NCI-H1694 (cell line): ENCODE measurements around the gene PTPRK.
"Not testable (repeated sequence)": the region's sequence is repeated elsewhere in the genome, so short reads cannot be mapped to it uniquely, and the experiment has no call there.

Experiments
- DNase-seq: peaks from one replicate; lab custom pipeline; 2025; lab: John Stamatoyannopoulos, UW

Gene PTPRK

DNA sequence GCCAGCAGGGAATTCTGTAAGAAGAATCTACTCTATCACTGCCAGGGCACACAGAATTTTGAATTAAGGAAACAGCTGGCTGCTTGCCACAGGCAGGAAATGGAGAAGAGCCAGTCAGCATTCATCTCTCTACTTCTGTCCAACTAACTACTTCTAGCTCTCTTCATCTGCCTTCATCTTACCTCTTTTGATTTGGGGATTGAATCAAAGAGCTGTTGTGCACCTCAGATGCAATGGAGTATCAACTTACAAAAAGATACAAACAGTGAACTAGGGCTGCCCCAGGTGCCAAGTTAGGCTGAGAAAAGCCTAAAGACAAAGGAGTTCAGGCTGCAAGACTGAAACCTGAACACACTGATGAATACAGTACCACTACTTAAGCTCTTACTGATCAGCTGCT is 82.0 kb downstream of the PTPRK start:
- DNase-seq = no peak

DNA sequence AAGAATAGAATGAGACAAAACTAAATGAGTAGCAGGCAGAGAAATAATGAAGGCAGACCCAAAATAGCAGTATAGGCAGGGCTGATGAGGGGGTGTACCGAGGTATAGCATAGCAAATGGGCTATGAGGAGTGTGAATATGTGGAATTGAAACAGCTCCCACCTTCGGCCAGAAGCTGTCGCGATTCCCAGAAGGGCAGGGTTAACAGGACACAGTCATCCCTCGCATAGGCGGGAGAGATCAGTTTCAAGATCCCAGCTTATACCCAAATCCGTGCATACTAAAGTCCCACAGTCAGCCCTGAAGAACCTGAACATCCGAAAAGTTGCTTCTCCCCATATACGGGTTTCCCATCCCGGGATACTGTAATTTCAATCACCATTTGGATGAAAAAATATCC is 82.7 kb downstream of the PTPRK start:
- DNase-seq = no peak

DNA sequence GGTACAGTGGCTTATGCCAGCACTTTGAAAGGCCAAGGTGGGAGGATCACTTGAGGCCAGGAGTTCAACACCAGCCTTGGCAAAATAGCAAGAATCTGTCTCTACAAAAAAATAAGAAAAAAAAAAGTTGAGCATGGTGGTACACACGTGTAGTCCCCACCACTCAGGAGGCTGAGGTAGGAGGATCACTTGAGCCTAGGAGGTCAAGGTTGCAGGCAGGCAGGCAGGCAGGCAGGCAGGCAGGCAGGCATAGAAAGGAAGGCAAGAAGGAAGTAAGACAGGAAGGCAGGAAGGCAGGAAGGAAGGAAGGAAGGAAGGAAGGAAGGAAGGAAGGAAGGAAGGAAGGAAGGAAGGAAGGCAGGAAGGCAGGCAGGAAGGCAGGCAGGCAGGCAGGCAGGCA is 85.6 kb downstream of the PTPRK start:
- not testable (repeated sequence) for DNase-seq

DNA sequence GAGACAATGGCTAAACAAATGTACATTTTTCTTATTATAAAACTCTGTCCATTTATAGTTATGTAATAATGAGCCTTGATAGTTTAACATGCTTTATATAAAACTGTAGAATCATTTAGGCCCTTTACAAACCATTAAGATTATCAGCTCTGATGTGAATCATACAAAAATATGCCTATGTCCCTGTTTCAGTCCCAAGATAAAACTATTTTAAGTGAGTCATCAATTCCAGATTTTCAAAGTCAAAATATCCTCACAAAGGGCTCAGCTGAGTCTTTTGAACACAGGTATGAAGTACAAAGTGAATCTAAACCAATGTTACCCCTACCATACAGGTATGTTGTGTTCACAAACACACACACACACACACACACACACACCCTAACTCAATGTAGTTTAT is 88.0 kb downstream of the PTPRK start:
- no peak for DNase-seq

DNA sequence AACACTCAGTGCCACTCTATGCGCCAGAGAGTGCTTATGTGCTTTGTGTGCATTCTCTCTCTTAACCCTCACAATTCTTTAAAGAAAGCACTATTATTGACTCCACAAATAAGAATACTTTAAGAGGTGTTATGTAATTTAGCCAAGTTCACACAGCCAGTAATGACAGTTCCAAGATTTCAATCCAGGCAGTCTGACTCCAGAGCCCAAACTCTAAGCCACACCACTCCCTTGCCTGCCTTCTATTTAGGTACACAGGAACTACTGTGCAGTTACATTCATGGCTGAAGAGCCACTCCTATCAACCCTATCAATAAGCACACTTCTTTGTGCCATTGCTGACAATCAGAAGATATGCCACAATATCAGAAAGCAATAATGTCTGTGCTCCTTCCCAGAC is 93.3 kb downstream of the PTPRK start:
- no peak for DNase-seq

DNA sequence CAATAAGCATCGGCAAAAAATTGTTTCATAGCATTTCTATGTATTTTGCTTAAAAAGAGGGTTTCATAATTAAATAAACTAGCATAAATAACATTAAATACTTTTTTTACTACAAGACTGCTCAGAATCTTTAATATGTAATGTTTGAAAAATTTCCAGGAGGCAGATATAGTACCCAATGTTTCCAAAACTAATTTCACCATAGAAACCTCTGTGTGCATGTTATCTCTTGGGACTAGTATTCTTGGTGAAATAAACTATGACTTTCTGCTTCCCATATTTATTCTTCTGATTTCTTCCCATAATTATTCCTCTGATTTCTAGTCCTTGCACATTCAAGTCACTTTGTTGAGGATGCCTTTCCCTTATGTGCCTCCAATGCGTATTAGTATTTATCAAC is 94.5 kb downstream of the PTPRK start:
- DNase-seq = no peak

DNA sequence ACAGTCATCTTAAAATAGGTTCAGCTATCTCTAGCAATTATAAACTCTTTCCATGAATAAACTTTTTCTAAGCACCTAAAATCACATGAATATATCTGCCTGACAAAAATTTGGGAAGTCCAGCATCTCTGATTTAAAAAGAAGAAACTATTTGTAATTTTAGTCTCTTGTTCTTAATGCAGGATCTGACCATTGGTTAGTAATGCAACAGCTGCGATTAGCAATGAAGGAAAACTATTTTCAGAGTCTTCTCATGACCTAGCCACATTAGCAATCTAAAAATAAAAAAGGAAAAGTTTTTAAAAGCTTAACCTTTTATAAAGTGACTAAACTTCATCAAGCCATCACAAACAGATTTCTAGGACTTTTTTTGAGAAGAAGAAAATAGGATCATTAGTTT is 97.5 kb downstream of the PTPRK start:
- DNase-seq = no peak

DNA sequence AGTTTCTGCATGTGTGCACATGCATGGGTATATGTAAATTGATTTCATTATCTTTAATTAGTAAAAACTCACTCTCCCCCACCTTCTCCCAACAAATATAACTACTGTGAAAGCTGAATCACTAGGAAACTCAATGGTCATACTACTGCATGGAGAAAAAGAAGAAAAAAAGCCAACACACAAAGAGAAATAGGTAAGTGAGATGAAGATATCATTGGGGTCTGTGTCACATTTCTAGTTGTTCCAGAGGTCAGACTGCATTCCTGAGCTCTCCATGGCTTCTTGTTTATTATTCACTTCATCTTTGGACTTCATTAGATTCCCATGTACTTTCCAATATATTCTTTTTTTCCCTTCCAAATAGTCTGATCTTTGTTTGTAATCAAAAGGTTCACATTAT is 98.2 kb downstream of the PTPRK start:
- DNase-seq = no peak

DNA sequence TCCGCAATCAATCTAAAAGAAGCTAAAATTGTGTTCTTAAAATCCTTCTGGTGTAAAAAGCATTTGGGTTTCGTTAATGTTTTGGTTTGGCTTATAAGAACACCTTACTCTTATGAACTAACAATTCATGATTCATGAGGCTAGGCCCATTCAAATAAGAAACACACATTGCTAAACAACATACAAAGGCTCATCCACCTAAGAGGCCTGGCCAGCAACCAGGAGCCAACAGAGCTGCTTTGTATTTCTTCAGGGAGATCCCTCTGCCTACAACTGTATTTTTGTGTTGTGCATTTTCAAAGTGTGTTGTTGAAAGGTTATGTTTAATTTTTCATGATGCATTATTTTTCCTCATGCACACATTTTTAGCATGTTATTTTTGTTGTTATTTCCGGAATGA is 98.6 kb downstream of the PTPRK start:
- DNase-seq = no peak

DNA sequence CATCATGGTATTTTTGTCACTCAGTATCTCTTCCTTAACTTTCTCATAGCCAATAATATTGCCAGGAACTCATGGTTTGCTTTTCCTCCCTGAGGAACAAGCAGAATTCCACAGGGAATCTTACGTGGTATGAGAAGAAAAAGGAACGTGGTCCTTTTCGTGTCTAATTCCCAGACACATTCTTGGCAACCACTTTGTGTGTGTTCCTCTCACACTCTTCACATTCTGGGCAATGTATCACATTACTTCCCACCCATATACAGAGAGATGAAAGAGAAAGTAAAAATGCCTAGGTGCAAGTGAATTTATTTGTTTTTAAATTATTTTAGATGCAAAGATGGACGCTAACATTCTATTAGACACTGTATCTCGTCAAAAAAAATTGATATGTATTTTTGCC is 102.7 kb downstream of the PTPRK start:
- DNase-seq = no peak

DNA sequence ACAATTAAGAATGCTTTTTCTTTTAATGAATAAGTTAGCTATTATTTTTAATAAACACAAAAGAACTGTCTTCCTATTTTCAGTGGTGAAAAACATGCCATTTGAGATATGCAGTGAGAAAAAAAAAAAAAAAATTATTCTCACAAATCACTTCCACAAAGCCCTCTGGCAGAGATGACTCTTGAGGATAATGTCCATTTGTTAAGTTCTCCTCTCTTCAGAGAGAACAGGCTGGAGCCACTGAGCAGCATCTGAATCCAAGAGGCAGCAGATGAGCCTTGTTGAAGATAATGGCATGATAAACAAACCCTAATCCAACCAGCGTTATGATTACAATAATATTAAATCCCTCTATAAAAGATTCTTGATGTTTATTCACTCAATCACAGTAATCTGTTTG is 105.0 kb downstream of the PTPRK start:
- DNase-seq = no peak

DNA sequence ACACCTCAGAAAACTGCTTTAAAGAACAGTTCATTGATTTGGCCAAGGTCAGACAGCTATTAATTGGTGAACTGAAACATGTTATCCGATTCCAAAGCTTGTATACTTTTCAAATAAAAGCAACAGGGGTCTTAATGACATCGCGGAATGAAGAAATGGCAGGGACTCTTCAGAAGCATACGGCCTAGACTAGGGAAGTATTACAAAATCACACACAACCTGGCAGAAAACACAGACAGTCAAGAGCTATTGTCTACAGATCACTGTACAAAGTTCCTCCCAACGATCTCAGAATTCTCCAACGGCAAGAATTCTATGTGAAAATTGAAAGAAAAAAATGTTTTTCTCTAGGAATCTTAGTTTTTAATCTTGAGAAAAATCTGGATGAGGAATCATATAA is 105.5 kb downstream of the PTPRK start:
- DNase-seq = no peak

DNA sequence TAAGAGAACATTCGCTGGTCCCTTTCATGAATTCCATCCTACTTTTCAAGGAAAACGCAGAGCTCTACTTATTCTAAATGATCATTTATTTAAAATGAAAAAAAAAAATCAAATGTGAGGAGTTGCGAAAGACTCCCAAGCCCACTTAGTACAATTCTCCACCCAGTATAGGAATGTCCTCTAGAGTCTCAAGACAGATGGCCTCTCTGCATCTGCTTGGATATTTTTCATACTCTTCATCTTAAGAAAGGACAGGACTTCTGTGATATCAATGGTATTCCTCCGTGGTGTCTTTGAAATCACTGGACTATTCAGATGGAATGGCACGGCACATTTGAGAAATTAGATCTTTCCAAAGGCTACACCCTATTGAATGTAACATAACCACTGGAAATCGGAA is 107.1 kb downstream of the PTPRK start:
- no peak for DNase-seq

DNA sequence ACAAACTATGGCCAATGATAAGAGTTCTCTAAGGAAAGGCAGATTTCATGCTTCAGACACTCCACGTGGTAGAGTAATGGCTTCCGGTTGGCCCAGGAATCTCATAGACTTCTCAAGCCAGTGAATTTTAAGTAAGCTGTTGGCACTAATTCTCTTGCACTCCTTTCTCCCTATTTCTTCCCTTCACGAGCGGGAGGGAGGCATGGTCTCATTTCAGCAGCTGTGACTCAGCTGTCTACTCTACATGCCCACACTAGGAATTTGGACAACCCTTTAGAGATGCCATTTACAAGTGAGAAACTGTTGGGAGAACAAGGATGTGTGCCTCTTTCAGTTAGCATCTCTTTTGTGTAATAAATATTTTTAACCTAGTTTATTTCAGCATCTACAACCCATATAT is 107.7 kb downstream of the PTPRK start:
- DNase-seq = no peak

DNA sequence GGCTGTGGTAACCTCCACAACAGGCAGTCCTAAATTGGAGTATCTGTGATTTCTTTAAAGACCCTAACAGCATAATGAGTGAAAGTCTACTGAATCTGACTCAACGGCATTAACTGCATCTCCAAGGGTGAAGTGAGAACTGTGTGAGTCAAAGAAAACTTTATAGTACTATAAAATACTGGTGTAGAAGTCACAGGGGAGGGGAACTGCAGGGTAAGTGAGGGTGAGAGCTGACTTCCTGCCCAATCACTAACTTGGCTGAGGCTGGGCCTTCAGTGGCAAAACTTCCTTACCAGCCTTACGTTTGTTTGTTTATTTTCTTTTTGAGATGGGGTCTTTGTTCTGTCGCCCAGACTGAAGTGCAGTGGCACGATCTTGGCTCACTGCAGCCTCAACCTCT is 109.8 kb downstream of the PTPRK start:
- no peak for DNase-seq

DNA sequence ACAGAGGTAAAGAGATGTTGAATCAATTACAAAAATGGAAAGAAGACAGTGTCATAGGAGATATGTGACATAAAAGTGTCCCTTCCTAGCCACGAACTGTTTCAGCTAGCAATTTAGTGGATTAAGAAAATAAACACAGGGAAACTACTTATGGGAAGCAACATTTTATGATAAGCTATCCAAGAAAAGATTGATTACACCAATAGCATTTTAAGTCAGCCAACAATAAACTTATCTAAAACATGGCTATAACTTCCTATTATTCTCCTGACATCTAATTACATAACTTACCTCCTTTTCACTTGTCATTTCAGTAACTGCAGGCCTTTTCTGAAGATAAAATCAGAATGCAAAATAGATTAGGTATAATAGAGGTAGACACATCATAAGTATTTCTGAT is 111.4 kb downstream of the PTPRK start:
- no peak for DNase-seq

DNA sequence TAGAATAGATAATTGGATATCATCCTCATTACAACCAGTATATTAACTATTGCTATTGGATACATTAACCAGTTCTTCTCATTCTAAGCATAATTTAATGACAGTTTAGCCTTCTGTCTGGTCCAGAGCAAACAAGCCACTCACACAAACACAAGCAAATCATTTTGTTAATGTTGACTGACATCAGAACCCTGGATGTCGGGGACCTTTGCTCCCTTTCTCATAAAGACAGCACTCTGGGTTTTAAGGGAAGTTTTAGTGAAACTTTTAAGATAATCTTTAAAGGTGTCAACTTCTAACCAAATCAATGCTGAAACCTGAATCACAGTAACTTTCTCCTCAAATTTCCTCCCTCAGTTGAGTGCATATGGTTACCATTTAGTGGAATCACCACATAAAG is 113.9 kb downstream of the PTPRK start:
- no peak for DNase-seq

DNA sequence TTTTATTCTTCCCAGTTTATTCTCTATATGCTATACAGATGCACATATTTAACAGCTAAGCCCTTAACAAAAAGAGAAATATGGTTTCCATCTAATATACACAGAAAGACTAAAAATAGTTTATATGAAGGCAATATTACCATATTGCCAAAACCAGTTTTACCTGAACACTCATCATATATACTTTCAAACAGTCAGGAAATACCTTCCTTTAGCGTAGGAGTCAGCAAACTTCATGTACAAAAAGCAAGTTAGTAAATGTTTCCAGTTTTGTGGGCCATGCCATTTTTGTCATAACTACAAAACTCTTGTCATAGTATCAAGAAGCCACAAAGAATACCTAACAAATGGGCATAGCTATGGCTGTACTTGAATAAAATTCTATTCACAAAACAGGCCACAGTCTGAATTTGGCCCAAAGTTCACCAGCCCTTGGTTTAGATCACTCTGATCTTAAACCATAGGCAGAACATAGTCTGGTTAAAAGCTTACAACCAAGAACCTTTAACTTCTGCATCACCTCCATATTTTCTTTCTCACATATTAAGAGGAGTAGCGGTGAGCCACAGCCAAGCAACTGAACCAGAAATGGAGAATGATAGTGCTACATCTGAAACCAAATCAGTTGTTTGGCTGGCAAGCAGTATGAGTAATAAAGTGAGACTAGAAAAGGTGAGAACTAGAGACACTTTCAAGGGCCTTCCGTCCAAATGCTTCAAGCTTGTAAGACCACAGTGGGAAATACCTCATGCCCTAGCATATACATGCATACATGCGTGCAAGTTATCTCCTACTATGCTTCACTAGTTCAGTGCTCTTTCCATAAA is 116.6 kb downstream of the PTPRK start:
- DNase-seq = no peak

DNA sequence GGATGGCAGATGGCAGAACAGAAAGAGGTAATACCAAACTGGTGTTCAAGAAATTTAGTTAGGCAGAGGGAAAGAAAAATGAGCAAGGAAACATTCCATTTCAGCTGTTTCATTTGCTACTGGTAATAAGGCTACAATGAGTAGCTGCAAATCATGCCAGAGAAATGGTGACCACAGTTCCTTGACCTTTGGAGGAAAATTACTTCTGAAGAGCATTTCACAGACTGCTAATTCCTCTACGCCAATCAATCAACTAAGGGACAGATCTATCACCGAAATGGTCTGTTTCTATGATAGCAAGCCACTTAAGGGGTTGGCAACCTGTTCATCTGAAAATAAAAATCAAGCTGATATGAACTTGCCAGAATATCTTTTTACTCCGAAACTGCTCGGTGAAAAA is 119.5 kb downstream of the PTPRK start:
- DNase-seq = no peak

DNA sequence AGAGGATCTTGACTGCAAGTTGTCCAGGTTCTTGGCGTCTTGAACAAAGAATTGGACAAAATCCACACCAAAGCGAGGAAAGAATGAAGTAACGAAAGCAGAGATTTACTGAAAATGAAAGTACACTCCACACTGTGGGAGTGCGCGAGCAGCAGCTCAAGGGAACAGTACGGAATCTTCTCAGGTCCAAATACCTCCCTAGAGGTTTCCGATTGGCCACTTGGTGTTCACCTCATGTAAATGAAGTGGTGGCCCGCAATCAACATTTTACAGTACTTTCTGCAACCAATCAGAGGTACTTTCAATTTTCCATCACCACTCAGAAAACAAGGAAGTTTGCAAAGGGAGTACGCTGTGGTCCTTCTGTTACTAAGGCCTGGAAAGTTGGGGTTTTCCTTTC is 122.4 kb downstream of the PTPRK start:
- DNase-seq = no peak

DNA sequence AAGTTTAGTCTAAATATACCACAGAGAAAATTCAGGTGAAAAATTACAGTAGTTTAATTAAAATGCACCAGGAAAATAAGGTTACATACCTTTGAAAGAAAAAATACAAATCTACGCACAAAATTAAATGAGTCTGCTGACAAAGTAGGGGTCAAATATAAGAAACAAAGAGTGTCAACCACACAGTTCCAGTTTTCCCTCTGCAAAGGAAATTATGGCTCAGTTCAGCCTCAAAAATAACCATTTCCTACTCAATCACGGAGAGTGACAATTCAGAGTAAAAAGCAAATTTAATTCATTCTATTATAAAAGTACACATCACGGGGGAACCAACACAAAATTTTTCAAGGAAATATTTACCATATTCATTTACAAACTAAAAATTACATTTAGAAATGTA is 124.8 kb downstream of the PTPRK start:
- DNase-seq = no peak

DNA sequence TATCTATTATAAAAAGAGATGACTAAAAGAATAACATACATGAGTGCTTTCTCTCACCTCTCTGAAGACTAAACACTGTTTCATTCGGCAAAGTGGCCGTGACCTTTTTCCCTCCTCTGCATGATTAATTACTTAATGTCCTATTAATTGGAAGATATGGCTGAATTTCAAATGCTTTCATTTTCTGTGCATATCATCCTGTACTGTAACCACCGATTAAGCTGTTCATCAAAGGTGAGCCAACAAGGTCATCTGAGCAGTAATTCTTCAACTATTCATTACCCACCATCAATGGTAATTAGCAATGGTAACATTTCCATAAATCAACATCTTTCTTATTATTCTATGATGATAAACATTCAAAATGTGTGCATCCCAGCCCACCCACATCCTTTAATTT is 125.2 kb downstream of the PTPRK start:
- DNase-seq = no peak

DNA sequence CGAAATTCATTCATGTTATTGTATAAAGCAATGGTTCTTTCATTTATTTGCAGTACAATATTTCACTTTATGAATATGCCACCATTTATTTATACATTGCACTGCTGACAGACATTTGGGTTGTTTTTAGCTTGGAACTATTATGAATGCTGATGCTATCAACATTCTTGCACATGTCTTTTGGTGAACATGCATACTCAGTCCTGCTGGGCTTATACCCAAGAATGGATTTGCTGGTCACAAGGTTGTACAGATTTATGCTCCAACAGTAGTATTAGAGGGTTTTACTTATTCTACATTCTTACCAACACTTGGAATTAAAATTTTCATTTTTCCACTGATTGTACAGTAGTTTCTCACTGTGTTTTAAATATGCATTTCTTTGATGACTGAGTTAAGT is 126.2 kb downstream of the PTPRK start:
- DNase-seq = no peak

DNA sequence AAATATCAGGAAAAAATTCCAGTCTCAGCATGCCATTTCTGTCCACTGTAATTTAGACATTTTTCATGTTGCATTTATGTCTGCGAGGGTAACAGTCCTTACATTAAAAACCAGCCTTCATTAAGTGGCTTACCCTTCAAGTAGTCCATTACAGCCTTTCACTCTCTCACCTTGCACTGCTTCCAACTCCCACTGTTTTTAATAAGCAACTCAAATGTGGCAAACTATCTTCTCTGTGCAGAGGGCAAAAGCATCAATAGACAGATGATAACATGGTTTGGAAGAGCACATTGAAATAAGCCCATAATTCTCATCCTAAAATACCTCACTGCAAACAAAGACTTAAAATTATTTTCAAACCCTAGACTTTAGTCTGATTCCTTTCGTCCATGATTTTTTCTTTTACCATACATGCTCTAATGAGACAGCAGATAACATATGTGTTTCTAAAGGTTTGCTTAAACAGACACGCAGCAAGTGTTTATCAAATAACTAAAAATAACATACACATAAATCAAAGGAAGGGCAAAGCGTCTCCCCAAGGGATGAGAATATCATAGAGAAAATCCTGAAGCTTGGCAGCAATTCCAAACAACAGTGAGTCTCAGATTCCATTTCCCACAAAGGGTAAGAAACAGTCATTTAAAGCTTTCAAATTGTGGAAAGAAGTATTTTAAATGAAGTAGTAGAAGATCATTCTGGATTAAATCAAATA is 130.4 kb downstream of the PTPRK start:
- DNase-seq = no peak
